SK-N-SH (cell line): ENCODE results near the gene KRTAP9-7.

Experiments
- EP300 ChIP-seq, 2 experiments: IDR thresholded peaks; 2 replicates each; pipeline versions ENCODE4 v1.4.0 to v1.6.1; 2012; ENCODE audit warnings: borderline replicate concordance in 1 of 2, low read depth in 1 of 2, low read length in 1 of 2
- EZH2phosphoT487 ChIP-seq: fragments of 200-600 bp; sonication (generic); IDR thresholded peaks from 2 replicates; pipeline ENCODE4 v1.6.1; 2017; ENCODE audit warnings: low read depth, mixed run types, mild to moderate bottlenecking, antibody characterized with exemption, moderate library complexity, borderline replicate concordance
- FOXJ3 ChIP-seq: sonication (generic); formaldehyde crosslinking; IDR thresholded peaks from 2 replicates; pipeline ENCODE4 v1.5.1; 2020; ENCODE audit warnings: mild to moderate bottlenecking, missing genetic modification reagents
- JUND ChIP-seq: IDR thresholded peaks from 2 replicates; pipeline ENCODE4 v1.4.0; 2012
- NFIC ChIP-seq: IDR thresholded peaks from 2 replicates; pipeline ENCODE4 v1.4.0; 2012; ENCODE audit warnings: borderline replicate concordance
- RFX5 ChIP-seq: IDR thresholded peaks from 2 replicates; pipeline ENCODE4 v1.6.1; 2012; ENCODE audit warnings: mild to moderate bottlenecking, improper control_type of control experiment, low read length
- SMC3 ChIP-seq: IDR thresholded peaks from 2 replicates; pipeline ENCODE4 v1.6.1; 2012; ENCODE audit warnings: low read depth, low read length, improper control_type of control experiment
- TCF12 ChIP-seq: IDR thresholded peaks from 2 replicates; pipeline ENCODE4 v1.4.0; 2012
- YY1 ChIP-seq: IDR thresholded peaks from 2 replicates; pipeline ENCODE4 v1.4.0; 2012; ENCODE audit warnings: low read depth, mild to moderate bottlenecking
- TF ChIP-seq, protein P1 (sequence below): fragments of 200-600 bp; sonication (generic); IDR thresholded peaks from 2 replicates; pipeline ENCODE4 v1.6.1; 2017; ENCODE audit warnings: antibody characterized with exemption, mild to moderate bottlenecking, moderate library complexity
- TF ChIP-seq, protein P2 (sequence below): IDR thresholded peaks from 2 replicates; pipeline ENCODE4 v1.6.1; 2012; ENCODE audit warnings: mild to moderate bottlenecking, low read depth, low read length, moderate library complexity
- TF ChIP-seq, protein P3 (sequence below): IDR thresholded peaks from 2 replicates; pipeline ENCODE4 v1.4.0; 2012; ENCODE audit warnings: low read depth

DNA sequence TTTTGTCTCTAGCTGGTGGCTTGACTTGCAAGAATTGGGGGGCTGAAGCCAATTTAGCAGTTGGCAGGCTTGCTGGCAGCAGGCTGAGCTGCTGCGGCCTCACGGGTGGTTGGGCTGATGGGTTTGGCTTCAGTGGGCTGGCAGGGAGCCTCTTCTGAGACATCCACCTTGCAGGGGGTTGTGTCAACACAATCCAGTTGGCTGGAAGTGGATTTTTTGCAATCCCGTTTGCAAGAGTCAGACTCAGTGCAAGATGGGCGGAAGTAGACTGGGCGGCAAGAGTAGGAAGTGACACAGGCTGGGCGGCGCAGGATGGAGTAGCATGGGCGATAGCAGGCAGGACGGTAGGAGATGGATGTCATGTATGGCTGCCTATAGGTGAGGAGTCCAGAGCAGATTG, 32.1 kb downstream of the KRTAP9-7 start:
- TF ChIP-seq, protein P1, sequence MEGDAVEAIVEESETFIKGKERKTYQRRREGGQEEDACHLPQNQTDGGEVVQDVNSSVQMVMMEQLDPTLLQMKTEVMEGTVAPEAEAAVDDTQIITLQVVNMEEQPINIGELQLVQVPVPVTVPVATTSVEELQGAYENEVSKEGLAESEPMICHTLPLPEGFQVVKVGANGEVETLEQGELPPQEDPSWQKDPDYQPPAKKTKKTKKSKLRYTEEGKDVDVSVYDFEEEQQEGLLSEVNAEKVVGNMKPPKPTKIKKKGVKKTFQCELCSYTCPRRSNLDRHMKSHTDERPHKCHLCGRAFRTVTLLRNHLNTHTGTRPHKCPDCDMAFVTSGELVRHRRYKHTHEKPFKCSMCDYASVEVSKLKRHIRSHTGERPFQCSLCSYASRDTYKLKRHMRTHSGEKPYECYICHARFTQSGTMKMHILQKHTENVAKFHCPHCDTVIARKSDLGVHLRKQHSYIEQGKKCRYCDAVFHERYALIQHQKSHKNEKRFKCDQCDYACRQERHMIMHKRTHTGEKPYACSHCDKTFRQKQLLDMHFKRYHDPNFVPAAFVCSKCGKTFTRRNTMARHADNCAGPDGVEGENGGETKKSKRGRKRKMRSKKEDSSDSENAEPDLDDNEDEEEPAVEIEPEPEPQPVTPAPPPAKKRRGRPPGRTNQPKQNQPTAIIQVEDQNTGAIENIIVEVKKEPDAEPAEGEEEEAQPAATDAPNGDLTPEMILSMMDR: no peak
- TF ChIP-seq TCF12 (no peak), EP300 (IDR thresholded peaks at IDR 0.05; ENCODE audit: borderline replicate concordance in 1 of 2, low read depth in 1 of 2, low read length in 1 of 2) (no peak), RFX5 (no peak), YY1 (no peak), NFIC (no peak), SMC3 (no peak), EZH2phosphoT487 (no peak), JUND (no peak), FOXJ3 (CRISPR knock-in tag) (no peak)
- TF ChIP-seq, protein P2, sequence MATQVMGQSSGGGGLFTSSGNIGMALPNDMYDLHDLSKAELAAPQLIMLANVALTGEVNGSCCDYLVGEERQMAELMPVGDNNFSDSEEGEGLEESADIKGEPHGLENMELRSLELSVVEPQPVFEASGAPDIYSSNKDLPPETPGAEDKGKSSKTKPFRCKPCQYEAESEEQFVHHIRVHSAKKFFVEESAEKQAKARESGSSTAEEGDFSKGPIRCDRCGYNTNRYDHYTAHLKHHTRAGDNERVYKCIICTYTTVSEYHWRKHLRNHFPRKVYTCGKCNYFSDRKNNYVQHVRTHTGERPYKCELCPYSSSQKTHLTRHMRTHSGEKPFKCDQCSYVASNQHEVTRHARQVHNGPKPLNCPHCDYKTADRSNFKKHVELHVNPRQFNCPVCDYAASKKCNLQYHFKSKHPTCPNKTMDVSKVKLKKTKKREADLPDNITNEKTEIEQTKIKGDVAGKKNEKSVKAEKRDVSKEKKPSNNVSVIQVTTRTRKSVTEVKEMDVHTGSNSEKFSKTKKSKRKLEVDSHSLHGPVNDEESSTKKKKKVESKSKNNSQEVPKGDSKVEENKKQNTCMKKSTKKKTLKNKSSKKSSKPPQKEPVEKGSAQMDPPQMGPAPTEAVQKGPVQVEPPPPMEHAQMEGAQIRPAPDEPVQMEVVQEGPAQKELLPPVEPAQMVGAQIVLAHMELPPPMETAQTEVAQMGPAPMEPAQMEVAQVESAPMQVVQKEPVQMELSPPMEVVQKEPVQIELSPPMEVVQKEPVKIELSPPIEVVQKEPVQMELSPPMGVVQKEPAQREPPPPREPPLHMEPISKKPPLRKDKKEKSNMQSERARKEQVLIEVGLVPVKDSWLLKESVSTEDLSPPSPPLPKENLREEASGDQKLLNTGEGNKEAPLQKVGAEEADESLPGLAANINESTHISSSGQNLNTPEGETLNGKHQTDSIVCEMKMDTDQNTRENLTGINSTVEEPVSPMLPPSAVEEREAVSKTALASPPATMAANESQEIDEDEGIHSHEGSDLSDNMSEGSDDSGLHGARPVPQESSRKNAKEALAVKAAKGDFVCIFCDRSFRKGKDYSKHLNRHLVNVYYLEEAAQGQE: no peak
- TF ChIP-seq, protein P3, sequence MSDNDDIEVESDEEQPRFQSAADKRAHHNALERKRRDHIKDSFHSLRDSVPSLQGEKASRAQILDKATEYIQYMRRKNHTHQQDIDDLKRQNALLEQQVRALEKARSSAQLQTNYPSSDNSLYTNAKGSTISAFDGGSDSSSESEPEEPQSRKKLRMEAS: no peak
